ENCODE results near the gene LENG1.

Gene LENG1

GRCh38 chr19:54153731-54154326 lies 5.7 kb downstream of the LENG1 start:
- no peak for TF ChIP-seq TAF1 (IDR thresholded peaks at IDR 0.05; ENCODE audit: low read depth)
- no peak for TF ChIP-seq MAX (IDR thresholded peaks at IDR 0.05)
- no peak for TF ChIP-seq EP300 (IDR thresholded peaks at IDR 0.05; ENCODE audit: borderline replicate concordance)
- TF ChIP-seq YY1 (IDR thresholded peaks at IDR 0.05; ENCODE audit: low read depth): no peak
- TF ChIP-seq EGR1 (IDR thresholded peaks at IDR 0.05): no peak
- no peak for TF ChIP-seq TCF12 (IDR thresholded peaks at IDR 0.05; ENCODE audit: low read depth)
- TF ChIP-seq REST (IDR thresholded peaks at IDR 0.05; ENCODE audit: low read depth): no peak
- TF ChIP-seq FOXM1 (IDR thresholded peaks at IDR 0.05; ENCODE audit: borderline replicate concordance, low read depth): no peak
- no peak for TF ChIP-seq CEBPB (IDR thresholded peaks at IDR 0.05)
- TF ChIP-seq USF1 (IDR thresholded peaks at IDR 0.05): no peak
- TF ChIP-seq NFIC (IDR thresholded peaks at IDR 0.05): no peak
- no peak for TF ChIP-seq CREB1 (IDR thresholded peaks at IDR 0.05; ENCODE audit: low read depth)
- TF ChIP-seq TEAD4 (IDR thresholded peaks at IDR 0.05): no peak
- no peak for TF ChIP-seq ZBTB7A (IDR thresholded peaks at IDR 0.05; ENCODE audit: low read depth)
- TF ChIP-seq RAD21 (IDR thresholded peaks at IDR 0.05; ENCODE audit: low read depth): no peak

GRCh38 chr19:54152878-54153524 lies 6.5 kb downstream of the LENG1 start:
- TF ChIP-seq RAD21 (IDR thresholded peaks at IDR 0.05; ENCODE audit: low read depth) (no peak), FOXM1 (IDR thresholded peaks at IDR 0.05; ENCODE audit: borderline replicate concordance, low read depth) (no peak), EGR1 (IDR thresholded peaks at IDR 0.05) (no peak), CEBPB (IDR thresholded peaks at IDR 0.05) (no peak), NFIC (IDR thresholded peaks at IDR 0.05) (no peak), YY1 (IDR thresholded peaks at IDR 0.05; ENCODE audit: low read depth) (no peak), ZBTB7A (IDR thresholded peaks at IDR 0.05; ENCODE audit: low read depth) (no peak)

- no peak for TF ChIP-seq CREB1 (IDR thresholded peaks at IDR 0.05; ENCODE audit: low read depth)
- no peak for TF ChIP-seq RAD21 (IDR thresholded peaks at IDR 0.05; ENCODE audit: low read depth)
- no peak for TF ChIP-seq TAF1 (IDR thresholded peaks at IDR 0.05; ENCODE audit: low read depth)
- no peak for TF ChIP-seq MAX (IDR thresholded peaks at IDR 0.05)
- no peak for TF ChIP-seq ZBTB7A (IDR thresholded peaks at IDR 0.05; ENCODE audit: low read depth)
- no peak for TF ChIP-seq REST (IDR thresholded peaks at IDR 0.05; ENCODE audit: low read depth)
- no peak for TF ChIP-seq TEAD4 (IDR thresholded peaks at IDR 0.05)
- TF ChIP-seq TCF12 (IDR thresholded peaks at IDR 0.05; ENCODE audit: low read depth): no peak
- TF ChIP-seq NFIC (IDR thresholded peaks at IDR 0.05): no peak
- no peak for TF ChIP-seq CEBPB (IDR thresholded peaks at IDR 0.05)
- TF ChIP-seq YY1 (IDR thresholded peaks at IDR 0.05; ENCODE audit: low read depth): no peak
- no peak for TF ChIP-seq USF1 (IDR thresholded peaks at IDR 0.05)
- no peak for TF ChIP-seq EP300 (IDR thresholded peaks at IDR 0.05; ENCODE audit: borderline replicate concordance)
- no peak for TF ChIP-seq EGR1 (IDR thresholded peaks at IDR 0.05)
Observed at GRCh38 chr19:54152267-54152666, 7.3 kb downstream of the LENG1 start.

GRCh38 chr19:54151362-54152035 lies 8.0 kb downstream of the LENG1 start:
- TF ChIP-seq MAX (IDR thresholded peaks at IDR 0.05): no peak
- TF ChIP-seq CREB1 (IDR thresholded peaks at IDR 0.05; ENCODE audit: low read depth): no peak
- TF ChIP-seq FOXM1 (IDR thresholded peaks at IDR 0.05; ENCODE audit: borderline replicate concordance, low read depth): no peak
- TF ChIP-seq USF1 (IDR thresholded peaks at IDR 0.05): no peak
- no peak for TF ChIP-seq REST (IDR thresholded peaks at IDR 0.05; ENCODE audit: low read depth)
- no peak for TF ChIP-seq ZBTB7A (IDR thresholded peaks at IDR 0.05; ENCODE audit: low read depth)
- TF ChIP-seq EP300 (IDR thresholded peaks at IDR 0.05; ENCODE audit: borderline replicate concordance): no peak
- no peak for TF ChIP-seq RAD21 (IDR thresholded peaks at IDR 0.05; ENCODE audit: low read depth)
- no peak for TF ChIP-seq TEAD4 (IDR thresholded peaks at IDR 0.05)
- no peak for TF ChIP-seq TCF12 (IDR thresholded peaks at IDR 0.05; ENCODE audit: low read depth)
- TF ChIP-seq TAF1 (IDR thresholded peaks at IDR 0.05; ENCODE audit: low read depth): no peak
- no peak for TF ChIP-seq YY1 (IDR thresholded peaks at IDR 0.05; ENCODE audit: low read depth)
- TF ChIP-seq EGR1 (IDR thresholded peaks at IDR 0.05): no peak
- TF ChIP-seq CEBPB (IDR thresholded peaks at IDR 0.05): no peak
- no peak for TF ChIP-seq NFIC (IDR thresholded peaks at IDR 0.05)

All from Ishikawa (cell line).